PC-3 (cell line): ENCODE results near the gene CORO2A.

Source experiments
- CTCF ChIP-seq: fragments of 300-600 bp; sonication (generic); conservative IDR thresholded peaks from 2 replicates; pipeline ENCODE4 v1.5.1; 2017; ENCODE audit warnings: antibody characterized with exemption, low read depth, mild to moderate bottlenecking, low read length
- EZH2 ChIP-seq: fragments of 300-600 bp; sonication (generic); IDR thresholded peaks from one replicate; pipeline ENCODE4 v1.6.1; 2017; ENCODE audit warnings: antibody characterized with exemption, mild to moderate bottlenecking, low read length; ENCODE audit not compliant: unreplicated experiment
- EZH2phosphoT487 ChIP-seq: fragments of 300-600 bp; sonication (generic); IDR thresholded peaks from 2 replicates; pipeline ENCODE4 v1.6.1; 2018; ENCODE audit warnings: mild to moderate bottlenecking, antibody characterized with exemption, low read length, borderline replicate concordance

GRCh38 chr9:98180996-98181395 lies 11.4 kb downstream of the CORO2A start:
- TF ChIP-seq CTCF (no peak), EZH2phosphoT487 (no peak), EZH2 (no peak)
